GM12878 (cell line): ENCODE results near the gene SCLY. TPM values are rescaled to one million over a fixed set of nuclear protein-coding genes. Genes with fewer than 3 reads are reported as not detected.

Experiments used
- ATAC-seq: fragments of 200-7000 bp; cut with Tn5 transposase; 3 replicates; pipeline ENCODE4 v1.9.1; 2020; ENCODE audit warnings: mild to moderate bottlenecking, moderate library complexity
- BruUV-seq: library from RNA; stranded (reverse); fragments of 400-500 nt; replicated peaks from 2 replicates; lab custom pipeline; 2021; lab: Mats Ljungman, UMichigan
- CTCF ChIA-PET: fragments of 300-600 bp; sonication (Branson Sonifier 250); formaldehyde crosslinking; extraction: SDS; loops from one replicate; lab custom pipeline; 2021; ENCODE audit warnings: inconsistent platforms; lab: Yijun Ruan, JAX
- POLR2A ChIA-PET: fragments of 350-600 bp; formaldehyde crosslinking; extraction: SDS; loops from one replicate; lab custom pipeline; 2021; ENCODE audit warnings: inconsistent platforms; lab: Charles Lee
- RAD21 ChIA-PET: fragments of 300-600 bp; sonication (Branson Sonifier 250); formaldehyde crosslinking; loops from one replicate; lab custom pipeline; 2023; ENCODE audit warnings: antibody characterized with exemption; ENCODE audit not compliant: unreplicated experiment; lab: Charles Lee
- SMC1A ChIA-PET: fragments of 300-600 bp; sonication (Branson Sonifier 250); formaldehyde crosslinking; loops from one replicate; lab custom pipeline; 2023; ENCODE audit not compliant: unreplicated experiment, uncharacterized antibody; lab: Charles Lee
- DNase-seq: peaks from one replicate; pipeline ENCODE4 v3.0.0-alpha.2; 2011; ENCODE audit warnings: low read depth, low spot score
- FAIRE-seq: peaks from 3 replicates; lab custom pipeline; 2011; peaks lifted over from hg19 to GRCh38; lab: Jason Lieb, UNC
- H2AFZ ChIP-seq: 2 replicates; pipeline ENCODE4 v1.6.0; 2011; ENCODE audit warnings: low read depth, low read length, control low read depth; ENCODE audit not compliant: control insufficient read depth
- H3K27ac ChIP-seq: 2 replicates; pipeline ENCODE4 v1.5.1; 2011; ENCODE audit warnings: control low read depth; ENCODE audit not compliant: control insufficient read depth, insufficient read depth
- H3K27me3 ChIP-seq, 2 experiments: replicated peaks in 1 of 2; 2 replicates each; pipeline versions ENCODE4 v1.6.0 to v1.6.1; 2011; ENCODE audit warnings: low read length in 1 of 2; ENCODE audit not compliant: control insufficient read depth in 2 of 2, insufficient read depth in 2 of 2
- H3K36me3 ChIP-seq, 2 experiments: 2 replicates each; pipeline ENCODE4 v1.5.1; 2011; ENCODE audit warnings: low read length in 1 of 2; ENCODE audit not compliant: control insufficient read depth in 2 of 2, insufficient read depth in 2 of 2
- H3K4me1 ChIP-seq: 2 replicates; pipeline ENCODE4 v1.6.1; 2011; ENCODE audit warnings: mild to moderate bottlenecking, low read length, moderate library complexity, mixed read lengths; ENCODE audit not compliant: control insufficient read depth, insufficient read depth
- H3K4me2 ChIP-seq: 2 replicates; pipeline ENCODE4 v1.6.0; 2011; ENCODE audit warnings: control low read depth; ENCODE audit not compliant: control insufficient read depth, insufficient read depth
- H3K4me3 ChIP-seq: fragments of 200-600 bp; sonication (generic); 2 replicates; pipeline ENCODE4 v1.5.1; 2016
- H3K79me2 ChIP-seq: 2 replicates; pipeline ENCODE4 v1.6.0; 2011; ENCODE audit warnings: low read length; ENCODE audit not compliant: control insufficient read depth, insufficient read depth
- H3K9ac ChIP-seq: 2 replicates; pipeline ENCODE4 v1.8.0; 2011; ENCODE audit warnings: low read length, control low read depth, mixed read lengths; ENCODE audit not compliant: control insufficient read depth, insufficient read depth
- H3K9me3 ChIP-seq: replicated peaks from 3 replicates; pipeline ENCODE4 v1.5.1; 2011; ENCODE audit warnings: mild to moderate bottlenecking, low read length; ENCODE audit not compliant: control insufficient read depth, insufficient read depth
- H4K20me1 ChIP-seq: 2 replicates; pipeline ENCODE4 v1.6.0; 2011; ENCODE audit not compliant: control insufficient read depth, insufficient read depth
- CEBPB ChIP-seq, 2 experiments: fragments of 150-350 bp in 1 of 2; IDR thresholded peaks; 2 replicates each; pipeline ENCODE4 v1.6.1; 2012 to 2014; ENCODE audit warnings: low read depth in 2 of 2, low read length in 2 of 2, borderline replicate concordance in 1 of 2, inconsistent platforms in 1 of 2
- EED ChIP-seq: sonication (generic); IDR thresholded peaks from 2 replicates; pipeline ENCODE4 v1.6.1; 2016; ENCODE audit warnings: antibody characterized with exemption, low read depth
- HCFC1 ChIP-seq: fragments of 150-350 bp; IDR thresholded peaks from 2 replicates; pipeline ENCODE4 v1.6.1; 2014; ENCODE audit warnings: low read length
- MTA3 ChIP-seq: IDR thresholded peaks from 2 replicates; pipeline ENCODE4 v1.6.1; 2012; ENCODE audit warnings: low read length, inconsistent platforms, borderline replicate concordance
- NBN ChIP-seq: fragments of 450-650 bp; IDR thresholded peaks from 2 replicates; pipeline ENCODE4 v1.6.1; 2016
- POLR2AphosphoS5 ChIP-seq: IDR thresholded peaks from 2 replicates; pipeline ENCODE4 v1.6.1; 2011; ENCODE audit warnings: mild to moderate bottlenecking, low read length, inconsistent platforms
- RBBP5 ChIP-seq: fragments of 200-600 bp; sonication (generic); conservative IDR thresholded peaks from 2 replicates; pipeline ENCODE4 v1.6.1; 2016
- SRF ChIP-seq, 2 experiments: IDR thresholded peaks; 2 replicates each; pipeline ENCODE4 v1.6.1; 2011; ENCODE audit warnings: low read depth in 2 of 2, low read length in 2 of 2, mild to moderate bottlenecking in 1 of 2, moderate library complexity in 1 of 2
- TARDBP ChIP-seq: IDR thresholded peaks from 2 replicates; pipeline ENCODE4 v1.6.1; 2016; ENCODE audit warnings: borderline replicate concordance
- ZNF384 ChIP-seq: IDR thresholded peaks from 2 replicates; pipeline ENCODE4 v1.6.1; 2012; ENCODE audit warnings: low read depth, mild to moderate bottlenecking, low read length, improper control_type of control experiment, borderline replicate concordance
- ZNF687 ChIP-seq: fragments of 450-650 bp; IDR thresholded peaks from 2 replicates; pipeline ENCODE4 v1.6.1; 2017; ENCODE audit warnings: mild to moderate bottlenecking, moderate library complexity
- WGBS: methylation state at CpG from one replicate; pipeline ENCODE4 v1.1.6; 2016; ENCODE audit warnings: low lambda C conversion rate; ENCODE audit not compliant: insufficient replicate concordance, insufficient coverage; ENCODE audit errors: missing lambda C conversion rate; 5-methylcytosine and 5-hydroxymethylcytosine counted together
- in situ Hi-C: fragments of 300-500 bp; cut with MboI; formaldehyde crosslinking; loops from 9 replicates; pipeline ENCODE4 v1.14.3; 2018; ENCODE audit warnings: mixed read lengths
- intact Hi-C: fragments of 100-400 bp; cut with micrococcal nuclease; formaldehyde crosslinking; loops from one replicate; pipeline ENCODE4 v1.14.2; 2022; ENCODE audit not compliant: unreplicated experiment
- polyA plus RNA-seq, 11 experiments: library from polyadenylated mRNA; depleted of rRNA in 4 of 11; unstranded in 6 of 11; stranded (reverse) in 5 of 11; fragments of >200 nt; fragmentation: Nextera tagmentation in 4 of 11; fragmentation: Illumina TruSeq in 1 of 11; extraction: Ambion mirVana in 4 of 11; extraction: Trizol in 1 of 11; gene quantifications; 1 replicate in 1 of 11; 2 replicates in 10 of 11; pipeline versions ENCODE4 v1.2.1 to v1.2.3, GENCODE V29; 2011 to 2016; ENCODE audit warnings: inconsistent platforms in 2 of 11, missing spikeins in 2 of 11, low read depth in 1 of 11
- total RNA-seq, 4 experiments: library from RNA; depleted of rRNA in 3 of 4; stranded (reverse); fragments of >200 nt in 3 of 4; fragmentation: Illumina TruSeq in 1 of 4; extraction: Trizol in 1 of 4; gene quantifications; 2 replicates each; pipeline versions ENCODE4 v1.2.1 to v1.2.3, GENCODE V29; 2013 to 2021
- TF ChIP-seq, protein P1 (sequence below): fragments of 450-650 bp; IDR thresholded peaks from 2 replicates; pipeline ENCODE4 v1.6.1; 2016; ENCODE audit warnings: mild to moderate bottlenecking, moderate library complexity, borderline replicate concordance
- TF ChIP-seq, protein P2 (sequence below): fragments of 450-650 bp; IDR thresholded peaks from 2 replicates; pipeline ENCODE4 v1.6.1; 2017; ENCODE audit warnings: borderline replicate concordance

Gene SCLY
- total and polyA plus RNA-seq, 10 of the 15 experiments (the other 5 are each of a cell fraction or from before 2014, with no cell fraction given) = 3.3 to 49.1 (median 32.3) TPM

GRCh38 chr2:238059505-238059904 lies 1.3 kb upstream of the SCLY start (continued):
- TF ChIP-seq ZNF687 = no peak
- no peak for TF ChIP-seq CEBPB (IDR thresholded peaks at IDR 0.05; ENCODE audit: borderline replicate concordance in 1 of 2, low read depth in 2 of 2, low read length in 2 of 2)
- TF ChIP-seq RBBP5 = no peak
- no peak for TF ChIP-seq ZNF384
- TF ChIP-seq SRF (IDR thresholded peaks at IDR 0.05; ENCODE audit: low read depth in 2 of 2, low read length in 2 of 2) = no peak
- no peak for TF ChIP-seq TARDBP

DNA sequence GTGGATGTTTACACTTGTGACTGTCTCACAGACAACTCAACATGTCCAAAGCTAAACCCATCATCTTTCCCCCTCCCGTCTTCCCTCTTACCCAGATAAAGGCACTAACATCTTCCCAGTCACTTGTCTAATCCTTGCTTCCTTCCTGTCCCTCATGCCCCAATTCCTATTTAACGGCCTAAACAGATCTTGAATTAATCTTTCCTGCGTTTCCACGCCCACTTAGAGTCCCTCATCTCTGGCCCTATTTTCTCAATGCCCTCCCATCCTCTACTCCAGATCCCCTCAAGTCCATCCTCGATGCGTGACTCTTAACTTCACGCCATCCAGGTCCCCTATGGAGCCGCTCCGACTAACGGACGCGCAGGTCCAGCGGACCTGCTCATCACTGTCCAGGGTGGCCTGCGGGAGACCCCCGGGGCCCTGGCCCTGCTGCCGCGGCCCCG lies 682 bp upstream of the SCLY start:
- BruUV-seq = no TSS peak
- Histone ChIP-seq H3K9me3 (no peaks in the 10 kb centered on the region), H3K79me2 (peaks cover 31% of the 10 kb centered on the region), H3K4me2 (peak overlapping the region; percentile 98), H3K9ac (peak overlapping the region; percentile 94), H3K27ac (peak overlapping the region; percentile 76), H3K4me1 (no peaks in the 10 kb centered on the region; the same call in none of the 2 replicates), H3K27me3 (no peaks in the 10 kb centered on the region), H3K4me3 (peak overlapping the region; percentile 96), H4K20me1 (no peaks in the 10 kb centered on the region), H2AFZ (peak overlapping the region; percentile 87), H3K36me3 (peaks cover 0 to 8% of the 10 kb centered on the region in 2 experiments; a peak in 1 of 4 replicates)
- ChIA-PET SMC1A (interaction anchor here (0.5 to 2.4 kb wide), 4 partner anchors 49 to 293 kb away, joined by 3 to 13 read pairs (median 5); no protein-coding TSS in a partner anchor), RAD21 (interaction anchor here (1.0 kb wide), 4 partner anchors 9 to 62 kb away, joined by 3 to 7 read pairs (median 5); no protein-coding TSS in a partner anchor), POLR2A (interaction anchor here (1.0 to 1.5 kb wide), 2 partner anchors 15 to 62 kb away, joined by 3 to 4 read pairs; no protein-coding TSS in a partner anchor), CTCF (interaction anchor here (0.8 to 1.2 kb wide), 3 partner anchors 88 to 91 kb away, joined by 3 to 4 read pairs (median 3); no protein-coding TSS in a partner anchor)
- DNase-seq = no peak
- FAIRE-seq = peak; percentile 44
- WGBS = 1% methylated on average over 18 of the region's 18 CpGs
- intact Hi-C loops = loop anchor here (5.0 to 10.0 kb wide), 3 partner anchors 47 to 365 kb away; partner anchors contain the start of gene UBE2F
- no peak for ATAC-seq
- in situ Hi-C loops = no loop called here
- TF ChIP-seq, protein P1, sequence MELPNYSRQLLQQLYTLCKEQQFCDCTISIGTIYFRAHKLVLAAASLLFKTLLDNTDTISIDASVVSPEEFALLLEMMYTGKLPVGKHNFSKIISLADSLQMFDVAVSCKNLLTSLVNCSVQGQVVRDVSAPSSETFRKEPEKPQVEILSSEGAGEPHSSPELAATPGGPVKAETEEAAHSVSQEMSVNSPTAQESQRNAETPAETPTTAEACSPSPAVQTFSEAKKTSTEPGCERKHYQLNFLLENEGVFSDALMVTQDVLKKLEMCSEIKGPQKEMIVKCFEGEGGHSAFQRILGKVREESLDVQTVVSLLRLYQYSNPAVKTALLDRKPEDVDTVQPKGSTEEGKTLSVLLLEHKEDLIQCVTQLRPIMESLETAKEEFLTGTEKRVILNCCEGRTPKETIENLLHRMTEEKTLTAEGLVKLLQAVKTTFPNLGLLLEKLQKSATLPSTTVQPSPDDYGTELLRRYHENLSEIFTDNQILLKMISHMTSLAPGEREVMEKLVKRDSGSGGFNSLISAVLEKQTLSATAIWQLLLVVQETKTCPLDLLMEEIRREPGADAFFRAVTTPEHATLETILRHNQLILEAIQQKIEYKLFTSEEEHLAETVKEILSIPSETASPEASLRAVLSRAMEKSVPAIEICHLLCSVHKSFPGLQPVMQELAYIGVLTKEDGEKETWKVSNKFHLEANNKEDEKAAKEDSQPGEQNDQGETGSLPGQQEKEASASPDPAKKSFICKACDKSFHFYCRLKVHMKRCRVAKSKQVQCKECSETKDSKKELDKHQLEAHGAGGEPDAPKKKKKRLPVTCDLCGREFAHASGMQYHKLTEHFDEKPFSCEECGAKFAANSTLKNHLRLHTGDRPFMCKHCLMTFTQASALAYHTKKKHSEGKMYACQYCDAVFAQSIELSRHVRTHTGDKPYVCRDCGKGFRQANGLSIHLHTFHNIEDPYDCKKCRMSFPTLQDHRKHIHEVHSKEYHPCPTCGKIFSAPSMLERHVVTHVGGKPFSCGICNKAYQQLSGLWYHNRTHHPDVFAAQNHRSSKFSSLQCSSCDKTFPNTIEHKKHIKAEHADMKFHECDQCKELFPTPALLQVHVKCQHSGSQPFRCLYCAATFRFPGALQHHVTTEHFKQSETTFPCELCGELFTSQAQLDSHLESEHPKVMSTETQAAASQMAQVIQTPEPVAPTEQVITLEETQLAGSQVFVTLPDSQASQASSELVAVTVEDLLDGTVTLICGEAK = no peak
- TF ChIP-seq HCFC1 (no peak), EED (no peak), NBN (0 out of 2 replicates have a peak, but pooled peaks have one; percentile 56), POLR2AphosphoS5 (0 out of 2 replicates have a peak, but pooled peaks have one; percentile 2), MTA3 (no peak)
- TF ChIP-seq, protein P2, sequence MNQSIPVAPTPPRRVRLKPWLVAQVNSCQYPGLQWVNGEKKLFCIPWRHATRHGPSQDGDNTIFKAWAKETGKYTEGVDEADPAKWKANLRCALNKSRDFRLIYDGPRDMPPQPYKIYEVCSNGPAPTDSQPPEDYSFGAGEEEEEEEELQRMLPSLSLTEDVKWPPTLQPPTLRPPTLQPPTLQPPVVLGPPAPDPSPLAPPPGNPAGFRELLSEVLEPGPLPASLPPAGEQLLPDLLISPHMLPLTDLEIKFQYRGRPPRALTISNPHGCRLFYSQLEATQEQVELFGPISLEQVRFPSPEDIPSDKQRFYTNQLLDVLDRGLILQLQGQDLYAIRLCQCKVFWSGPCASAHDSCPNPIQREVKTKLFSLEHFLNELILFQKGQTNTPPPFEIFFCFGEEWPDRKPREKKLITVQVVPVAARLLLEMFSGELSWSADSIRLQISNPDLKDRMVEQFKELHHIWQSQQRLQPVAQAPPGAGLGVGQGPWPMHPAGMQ = 0 out of 2 replicates have a peak, but pooled peaks have one; percentile 21
